IPS-18c (cell line): ENCODE results near the gene CAMTA1.

ENCODE experiments used
- H3K4me3 ChIP-seq: 2 replicates; pipeline ENCODE4 v1.7.0; 2013; ENCODE audit warnings: low read depth, mild to moderate bottlenecking, low read length, moderate library complexity; ENCODE audit not compliant: insufficient read depth
- H3K9me3 ChIP-seq: one replicate; pipeline ENCODE4 v1.6.1; 2013; ENCODE audit warnings: mild to moderate bottlenecking, low read length, moderate library complexity; ENCODE audit not compliant: control insufficient read depth, insufficient read depth

CAMTA1 gene

DNA sequence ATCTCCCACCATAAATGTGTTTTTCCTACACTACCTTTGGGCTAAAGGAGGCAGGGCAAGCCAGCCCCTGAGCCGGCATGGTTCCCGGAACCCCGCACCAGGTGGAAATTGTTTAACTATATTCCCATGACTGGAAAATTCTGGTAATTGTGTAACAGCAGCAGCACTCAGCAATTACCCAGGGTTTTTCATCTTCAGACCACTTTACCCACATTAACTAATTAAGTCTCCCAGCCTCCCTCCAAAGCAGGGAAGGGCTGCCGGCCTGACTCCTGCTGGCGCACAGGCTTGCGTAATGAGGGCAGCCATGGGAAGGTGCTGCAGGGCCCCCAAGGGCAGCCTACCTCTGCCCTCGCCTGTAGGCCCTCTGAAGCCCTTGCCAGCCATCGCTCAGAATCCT lies 845.1 kb downstream of the CAMTA1 start:
- no peak overlapping the region for H3K4me3 ChIP-seq
- H3K9me3 ChIP-seq: no peaks in the 10 kb centered on the region

DNA sequence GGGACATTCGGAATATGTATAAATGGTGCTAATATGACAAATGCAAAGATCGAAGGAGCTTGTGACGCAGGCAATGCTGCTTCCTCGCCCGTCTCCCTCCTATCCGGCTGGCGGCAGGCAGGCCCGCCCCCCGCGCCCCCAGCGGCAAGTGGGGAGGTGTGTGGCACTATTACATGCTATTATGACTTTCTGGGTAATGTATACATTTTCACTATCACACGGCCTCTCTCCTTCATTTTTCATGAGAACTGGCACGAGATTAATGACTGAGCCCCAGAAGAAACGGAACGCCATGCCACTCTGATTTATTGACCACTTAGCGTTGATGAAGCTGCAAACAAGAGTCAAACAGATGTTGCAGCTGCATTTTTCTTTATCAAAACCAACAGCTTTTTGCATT lies 846.9 kb downstream of the CAMTA1 start:
- no peaks in the 10 kb centered on the region for H3K9me3 ChIP-seq
- no peak overlapping the region for H3K4me3 ChIP-seq

DNA sequence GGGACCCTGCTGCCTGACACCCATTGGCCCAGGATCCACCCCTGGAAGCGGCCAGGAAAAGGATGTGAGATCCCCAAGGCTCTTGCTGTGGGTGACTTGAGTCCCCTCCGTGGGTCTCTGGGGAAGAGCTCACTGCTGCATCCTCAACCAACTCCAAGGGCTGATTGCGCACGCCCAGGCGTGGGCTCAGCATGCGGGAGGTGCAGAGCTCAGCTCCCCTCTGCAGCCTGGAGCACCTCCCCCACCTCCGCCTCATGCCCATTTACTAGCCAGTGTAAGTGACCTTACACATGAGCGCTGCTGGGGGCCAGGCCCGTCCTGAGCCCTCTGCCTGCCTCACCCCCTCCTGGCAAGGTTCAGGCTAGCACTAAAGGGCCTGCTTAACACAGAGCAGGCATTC lies 847.4 kb downstream of the CAMTA1 start:
- Histone ChIP-seq H3K4me3 (no peak overlapping the region), H3K9me3 (no peaks in the 10 kb centered on the region)

DNA sequence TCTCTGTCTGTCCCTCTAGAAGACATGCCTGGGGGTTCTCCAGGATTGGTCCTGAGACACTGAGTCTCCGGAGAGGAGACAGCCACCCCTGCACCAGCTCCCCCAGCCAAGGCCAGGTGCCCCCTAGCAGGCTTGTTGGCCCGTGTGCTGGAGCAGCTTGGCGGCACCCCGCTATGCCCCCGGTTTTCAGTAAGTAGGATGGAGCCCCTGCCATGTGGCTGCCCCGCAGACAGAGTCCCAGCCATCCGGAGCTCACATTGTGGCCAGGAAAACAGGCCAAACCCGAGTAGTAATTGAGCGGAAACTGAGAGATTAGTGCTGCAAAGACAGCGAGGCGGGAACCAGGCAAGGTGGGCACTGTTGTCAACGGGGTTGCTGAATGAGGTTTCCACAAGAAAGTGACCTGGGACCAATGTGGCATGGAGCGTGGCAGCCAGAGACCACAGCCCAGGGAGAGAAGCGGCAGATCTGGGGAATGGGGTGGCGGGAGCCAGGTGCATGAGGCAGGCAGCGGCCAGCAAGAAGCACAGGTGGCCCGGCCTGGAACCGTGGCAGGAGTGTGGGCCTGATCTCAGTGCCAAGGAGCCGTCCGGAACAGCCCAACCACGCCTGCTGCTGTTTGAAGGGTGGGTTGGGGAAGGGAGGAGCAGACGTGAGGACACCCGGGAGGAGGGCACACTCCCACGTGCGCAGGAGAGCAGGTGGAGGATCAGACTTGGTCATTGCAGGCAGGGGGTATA lies 848.4 kb downstream of the CAMTA1 start:
- no peaks in the 10 kb centered on the region for H3K9me3 ChIP-seq
- H3K4me3 ChIP-seq: no peak overlapping the region

DNA sequence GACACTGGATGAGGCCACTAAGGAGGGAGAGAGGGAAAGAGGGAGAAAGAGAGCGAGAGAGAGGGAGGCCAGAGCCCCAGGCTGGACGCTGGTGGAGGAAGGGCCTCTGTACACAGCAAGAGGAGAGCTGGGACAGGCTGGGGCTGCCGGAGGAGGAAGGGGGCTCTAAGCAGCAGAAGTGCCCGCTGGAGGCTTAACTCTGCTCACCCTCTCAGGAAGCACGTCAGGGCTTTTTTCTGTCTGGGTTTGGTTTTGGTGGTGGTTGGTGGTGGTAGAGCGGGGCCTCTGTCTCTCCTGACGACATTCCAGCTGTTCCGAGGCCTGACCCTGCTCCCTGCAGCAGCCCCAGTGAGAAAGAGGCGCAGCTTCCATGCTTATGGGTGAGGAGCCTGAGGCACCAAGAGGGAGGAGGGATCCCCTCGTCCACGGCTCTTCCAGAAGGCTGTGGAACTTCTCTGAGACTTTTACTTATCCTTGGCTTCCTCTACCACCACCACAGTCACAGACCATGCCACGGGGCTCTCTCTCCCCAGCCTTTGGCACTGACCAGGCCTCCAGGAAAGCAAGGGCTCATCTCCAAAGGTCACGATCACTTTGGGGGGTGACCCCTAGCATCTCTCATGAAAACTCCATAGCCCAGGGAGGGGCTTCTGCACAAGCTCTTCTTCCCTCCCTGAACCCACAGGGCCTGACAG lies 849.4 kb downstream of the CAMTA1 start:
- no peak overlapping the region for H3K4me3 ChIP-seq
- H3K9me3 ChIP-seq: no peaks in the 10 kb centered on the region

DNA sequence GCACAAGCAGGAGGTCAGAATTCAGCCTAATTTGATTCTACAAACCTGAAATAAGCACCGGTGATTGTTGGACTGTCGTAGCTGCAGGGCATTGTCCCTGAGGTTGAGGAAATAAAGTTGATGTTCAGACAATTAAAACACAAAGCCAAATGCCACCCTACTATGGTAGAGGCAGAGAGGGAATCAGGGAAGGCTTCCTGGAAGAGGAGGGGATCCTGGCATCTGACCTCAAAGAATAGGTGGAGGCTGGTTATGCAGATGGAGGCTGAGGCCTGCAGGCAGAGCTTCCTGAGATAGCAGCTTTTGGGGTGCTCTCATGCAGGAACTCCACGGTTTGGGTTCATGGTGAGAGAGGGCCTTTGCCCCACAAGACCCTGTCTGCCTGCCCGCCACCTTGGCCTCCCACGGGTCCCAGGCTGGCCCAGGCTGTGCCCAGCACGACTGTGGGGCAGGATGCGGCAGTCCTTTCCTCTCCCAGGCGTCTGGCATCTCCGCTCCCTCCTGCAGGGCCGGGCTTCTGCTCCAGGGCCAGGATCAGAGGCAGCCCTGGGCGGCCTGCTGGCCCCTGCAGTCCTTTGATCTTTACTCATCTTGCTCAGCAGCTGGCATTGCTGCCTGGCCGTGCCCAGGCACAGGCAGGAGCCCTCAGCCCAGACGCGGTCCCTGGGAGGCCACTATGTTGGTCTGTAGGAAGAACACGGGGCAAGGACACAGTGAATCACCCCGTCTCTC lies 851.7 kb downstream of the CAMTA1 start:
- H3K4me3 ChIP-seq: no peak overlapping the region
- H3K9me3 ChIP-seq: peaks cover 2% of the 10 kb centered on the region

DNA sequence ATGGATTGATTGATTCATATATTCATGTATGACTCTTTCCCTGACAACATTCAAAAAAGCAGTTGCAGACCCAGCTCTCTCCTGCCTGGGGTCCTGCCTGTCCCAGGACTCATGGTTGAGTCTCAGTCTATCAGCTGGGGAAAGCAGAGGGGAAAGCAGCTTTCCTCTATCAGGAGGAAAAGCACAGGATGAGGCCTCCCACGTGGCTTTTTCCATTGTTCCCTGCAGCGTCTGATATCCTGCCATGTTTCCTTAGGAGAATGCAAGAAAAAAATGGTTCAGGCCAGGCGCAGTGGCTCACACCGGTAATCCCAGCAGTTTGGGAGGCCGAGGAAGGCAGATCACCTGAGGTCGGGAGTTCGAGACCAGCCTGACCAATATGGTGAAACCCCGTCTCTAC lies 852.8 kb downstream of the CAMTA1 start:
- Histone ChIP-seq H3K9me3 (peaks cover 2% of the 10 kb centered on the region), H3K4me3 (no peak overlapping the region)

DNA sequence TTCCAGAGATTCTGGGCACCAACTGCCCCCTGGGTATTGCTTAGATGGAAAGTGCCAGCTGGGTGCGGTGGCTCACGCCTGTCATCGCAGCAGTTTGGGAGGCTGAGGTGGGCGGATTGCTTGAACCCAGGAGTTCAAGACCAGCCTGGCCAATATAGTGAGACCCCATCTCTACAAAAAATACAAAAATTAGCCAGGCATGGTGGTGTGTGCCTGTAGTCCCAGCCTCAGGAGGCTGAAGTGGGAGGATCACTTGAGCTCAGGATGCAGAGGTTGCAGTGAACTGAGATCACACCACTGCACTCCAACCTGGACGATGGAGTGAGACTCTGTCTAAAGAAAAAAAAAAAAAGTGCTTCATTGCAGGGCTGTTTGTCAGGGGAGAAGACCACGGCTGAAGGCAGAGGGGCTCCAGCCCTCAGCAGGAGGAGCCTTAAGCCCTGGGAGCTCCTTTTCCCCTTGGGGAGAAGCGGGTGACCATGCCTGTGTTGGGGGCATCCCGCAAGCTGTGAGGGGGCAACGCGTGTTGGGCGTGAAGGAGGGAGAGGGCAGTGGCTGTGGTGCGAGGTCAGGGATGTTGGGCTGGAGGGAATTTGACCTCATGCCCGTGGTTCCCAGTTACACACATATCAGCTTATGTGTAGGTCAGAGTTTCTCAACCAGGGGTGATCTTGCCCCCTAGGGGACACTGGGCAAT lies 854.3 kb downstream of the CAMTA1 start:
- H3K9me3 ChIP-seq: peaks cover 2% of the 10 kb centered on the region
- H3K4me3 ChIP-seq: no peak overlapping the region

DNA sequence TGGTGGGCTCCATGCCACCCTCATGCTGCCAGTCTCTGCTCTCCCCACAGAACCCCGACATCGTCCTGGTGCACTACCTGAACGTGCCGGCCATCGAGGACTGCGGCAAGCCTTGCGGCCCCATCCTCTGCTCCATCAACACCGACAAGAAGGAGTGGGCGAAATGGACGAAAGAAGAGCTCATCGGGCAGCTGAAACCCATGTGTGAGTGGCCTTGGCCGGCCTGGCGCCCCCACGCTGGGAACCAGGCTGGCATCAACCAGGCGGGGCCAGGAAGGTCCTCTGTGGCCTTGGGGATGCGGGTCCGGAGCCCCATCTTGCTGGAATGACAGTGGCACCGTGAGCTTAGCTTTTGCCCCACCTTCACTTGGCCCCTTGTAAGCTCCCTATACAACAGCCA lies 855.1 kb downstream of the CAMTA1 start:
- peaks cover 2% of the 10 kb centered on the region for H3K9me3 ChIP-seq
- H3K4me3 ChIP-seq: no peak overlapping the region

DNA sequence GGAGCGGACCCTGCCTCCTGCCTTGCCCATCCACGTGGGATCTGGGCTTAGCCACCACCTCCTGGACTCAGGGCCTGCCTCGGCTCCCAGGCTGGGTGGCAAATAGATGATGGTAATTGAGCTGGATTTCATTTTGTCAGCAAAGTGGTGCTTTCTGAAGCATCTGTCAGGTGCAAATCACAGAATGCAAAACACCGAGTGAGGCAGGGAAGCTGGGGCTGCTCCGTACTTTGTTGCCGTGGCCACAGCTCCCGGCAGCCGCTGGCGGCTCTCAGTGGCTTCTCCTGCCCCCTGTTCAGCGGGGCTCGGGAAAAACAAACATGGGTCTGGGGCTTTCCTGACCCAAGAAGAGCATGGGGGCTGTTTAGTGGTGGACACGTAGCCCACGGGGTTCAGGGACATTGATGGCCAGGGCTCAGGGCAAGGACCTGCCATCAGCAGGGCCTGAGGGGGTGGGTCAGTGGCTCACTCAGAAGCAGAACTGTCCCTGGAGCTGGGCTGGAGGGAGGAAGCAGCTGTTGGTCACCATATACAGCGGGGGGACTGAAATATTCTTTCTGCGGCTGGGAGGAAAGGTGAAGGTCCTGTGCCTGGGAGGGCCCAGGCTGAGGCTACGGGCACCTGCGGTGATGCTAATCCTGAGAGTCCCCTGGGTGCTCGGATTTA lies 855.8 kb downstream of the CAMTA1 start:
- Histone ChIP-seq H3K4me3 (no peak overlapping the region), H3K9me3 (peaks cover 2% of the 10 kb centered on the region)

DNA sequence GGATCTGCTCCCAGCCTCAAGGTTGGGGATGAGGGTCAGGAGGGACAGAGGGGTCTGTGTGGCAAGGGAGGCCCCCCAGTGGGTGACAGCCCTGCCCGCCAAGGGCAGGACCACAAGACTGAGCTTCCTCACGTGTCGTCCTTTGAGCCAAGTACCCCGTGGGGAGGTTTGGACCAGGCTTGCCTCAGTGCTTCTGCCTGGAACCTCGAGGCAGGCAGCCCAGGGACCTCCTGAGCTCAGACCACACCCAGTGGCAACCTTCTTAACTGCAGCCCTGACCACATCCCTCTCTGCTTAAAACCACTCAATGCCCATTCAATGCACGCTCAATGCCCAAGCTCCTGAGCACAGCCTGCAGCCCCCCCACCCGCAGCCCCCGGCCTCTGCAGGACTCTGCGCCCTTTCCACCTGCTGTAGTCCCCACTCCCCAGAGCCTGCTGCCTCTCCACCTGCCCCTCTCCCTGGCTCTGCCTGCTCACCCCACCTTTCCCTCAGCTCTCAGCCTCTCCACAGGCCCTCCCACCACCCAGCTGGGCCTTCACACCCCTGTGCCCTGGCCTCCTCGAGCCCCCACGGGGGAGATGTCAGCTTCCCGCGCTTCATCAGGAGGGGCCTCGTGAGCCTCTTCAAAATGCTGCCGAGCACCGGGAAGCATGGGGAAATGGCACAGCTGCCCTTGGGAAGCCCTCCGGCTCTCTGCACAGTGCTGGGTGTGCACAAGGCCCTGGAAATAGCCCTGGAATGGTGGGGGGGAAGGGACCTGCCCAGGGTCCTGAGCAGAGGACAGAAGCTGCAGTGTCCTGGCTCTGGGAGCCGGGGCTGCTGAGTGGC lies 856.5 kb downstream of the CAMTA1 start:
- no peak overlapping the region for H3K4me3 ChIP-seq

DNA sequence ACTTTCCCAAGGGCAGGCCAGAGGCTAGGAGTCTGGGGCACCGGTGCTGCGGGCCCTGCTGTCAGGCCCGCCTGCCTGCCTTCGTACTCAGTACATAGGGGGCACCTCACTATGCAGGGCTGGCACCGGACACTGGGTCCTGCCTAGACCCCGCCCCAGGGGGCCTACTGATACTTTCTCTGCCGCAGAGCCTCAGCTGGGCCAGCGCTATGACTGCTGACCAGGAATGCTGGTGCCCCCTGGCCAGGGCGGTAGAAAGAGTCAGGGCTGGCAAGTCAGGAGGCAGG lies 857.1 kb downstream of the CAMTA1 start:
- peaks cover 2% of the 10 kb centered on the region for H3K9me3 ChIP-seq

More for the DNA sequence above, 856.5 kb downstream of the CAMTA1 start:
- peaks cover 2% of the 10 kb centered on the region for H3K9me3 ChIP-seq

DNA sequence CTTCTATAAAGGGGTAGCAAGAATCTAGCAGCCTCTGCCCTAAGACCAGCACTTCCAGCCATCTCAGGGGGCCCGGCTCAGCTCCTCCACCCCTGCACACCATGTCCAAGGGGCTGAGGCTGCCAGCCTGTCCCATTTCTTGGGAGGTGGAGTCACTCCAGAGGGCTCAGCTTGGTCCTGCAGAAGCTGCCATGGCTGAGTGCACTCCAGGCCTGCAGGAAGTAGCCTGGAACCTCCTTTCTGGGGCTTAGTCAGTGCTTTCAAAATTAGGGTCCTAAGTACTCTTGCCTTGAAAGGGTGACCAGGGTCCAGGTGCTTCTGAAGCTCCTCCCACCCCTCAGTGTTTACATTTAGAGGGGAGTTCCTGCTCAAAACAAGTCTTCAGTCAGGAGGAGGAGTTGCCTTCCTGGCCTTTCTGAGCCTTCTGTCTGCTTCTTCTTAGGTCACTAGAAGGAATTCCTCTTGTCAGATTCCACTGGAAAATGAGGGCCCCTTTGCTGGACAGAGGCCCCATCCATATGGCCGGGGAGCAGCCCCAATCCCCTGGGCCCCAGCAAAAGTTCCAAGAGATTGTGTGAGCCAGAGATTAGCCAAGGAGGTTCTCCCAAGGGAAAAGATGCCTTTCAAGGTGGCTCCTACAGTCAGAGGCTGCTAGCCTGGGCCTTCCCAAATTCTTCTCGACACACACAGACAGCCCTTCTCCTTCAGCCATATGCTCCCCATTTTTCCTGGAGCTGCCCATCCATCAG lies 857.7 kb downstream of the CAMTA1 start:
- H3K9me3 ChIP-seq: peaks cover 2% of the 10 kb centered on the region

More for the DNA sequence above, 857.1 kb downstream of the CAMTA1 start:
- no peak overlapping the region for H3K4me3 ChIP-seq

DNA sequence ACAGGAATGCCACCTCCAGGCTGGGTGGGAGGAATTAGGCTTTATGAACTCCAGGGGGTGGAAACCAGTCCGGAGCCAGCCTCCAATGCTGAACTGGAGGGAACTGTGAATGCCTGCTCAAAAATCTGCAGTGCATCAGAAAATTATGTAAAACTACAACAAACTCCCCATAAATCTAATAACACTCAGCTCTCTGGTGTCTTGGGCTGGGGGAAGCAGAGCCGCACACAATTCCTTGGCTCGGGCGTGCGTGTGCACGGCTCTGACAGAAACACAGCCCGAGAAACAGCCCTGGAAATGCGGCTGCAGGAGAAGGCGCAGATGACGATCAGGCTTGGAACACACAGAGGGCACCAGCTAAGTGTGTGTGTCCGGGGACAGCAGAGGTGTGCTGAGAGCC lies 858.3 kb downstream of the CAMTA1 start:
- peaks cover 2% of the 10 kb centered on the region for H3K9me3 ChIP-seq

More for the DNA sequence above, 857.7 kb downstream of the CAMTA1 start:
- H3K4me3 ChIP-seq: no peak overlapping the region

DNA sequence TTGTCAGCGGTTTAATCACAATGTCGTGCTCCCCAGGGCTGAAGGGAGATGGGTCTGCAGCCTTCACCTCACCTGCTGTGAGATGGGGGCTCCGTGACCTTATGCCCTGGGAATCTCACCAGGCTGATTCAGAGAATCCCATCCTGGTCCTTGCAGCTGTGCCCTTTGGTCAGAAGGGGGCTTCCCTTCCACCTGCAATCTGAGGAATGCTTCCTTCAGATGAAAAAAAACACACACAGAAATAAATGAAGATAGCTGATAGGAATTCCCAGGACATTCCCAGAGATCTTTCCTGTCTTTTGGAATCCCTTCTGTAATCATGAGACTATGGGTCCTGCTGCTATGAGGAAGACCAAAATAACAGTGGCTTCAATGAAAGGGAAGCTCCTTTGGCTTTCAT lies 858.8 kb downstream of the CAMTA1 start:
- peaks cover 2% of the 10 kb centered on the region for H3K9me3 ChIP-seq
- H3K4me3 ChIP-seq: no peak overlapping the region

More for the DNA sequence above, 858.3 kb downstream of the CAMTA1 start:
- H3K4me3 ChIP-seq: no peak overlapping the region
